B cell (primary cell): ENCODE data around the gene DACH2. TPM values are rescaled to one million over a fixed set of nuclear protein-coding genes. Genes with fewer than 3 reads are reported as not detected.

Experiments
- ATAC-seq: fragments of 200-7000 bp; cut with Tn5 transposase; one replicate; pipeline ENCODE4 v1.10.0; 2021; ENCODE audit warnings: low read depth, mild to moderate bottlenecking, moderate number of reproducible peaks, moderate library complexity
- CTCF ChIA-PET: fragments of 350-600 bp; sonication (Branson Sonifier 250); formaldehyde crosslinking; loops from one replicate; lab custom pipeline; 2021; ENCODE audit warnings: antibody characterized with exemption, inconsistent platforms; lab: Charles Lee
- POLR2A ChIA-PET: fragments of 350-600 bp; sonication (Branson Sonifier 250); formaldehyde crosslinking; loops from one replicate; lab custom pipeline; 2021; ENCODE audit warnings: antibody characterized with exemption; lab: Charles Lee
- DNase-seq: peaks from one replicate; pipeline ENCODE4 v3.0.0; 2013
- H2AFZ ChIP-seq: 2 replicates; pipeline ENCODE4 v1.6.1; 2012; ENCODE audit warnings: mild to moderate bottlenecking, low read depth, low read length; ENCODE audit not compliant: insufficient read depth, poor library complexity, severe bottlenecking
- H3K27ac ChIP-seq, 2 donors: 1 replicate in 1 of 2; 2 replicates in 1 of 2; pipeline ENCODE4 v1.5.1; 2012 to 2013; ENCODE audit warnings: low read length in 2 of 2, mild to moderate bottlenecking in 2 of 2, moderate library complexity in 1 of 2
- H3K27me3 ChIP-seq, 4 experiments: fragments of 200-600 bp in 1 of 4; sonication (generic) in 1 of 4; replicated peaks in 1 of 4; 1 replicate in 2 of 4; 2 replicates in 2 of 4; pipeline versions ENCODE4 v1.6.1 to v1.7.0; 2013 to 2016; ENCODE audit warnings: low read length in 3 of 4, mild to moderate bottlenecking in 2 of 4, mixed read lengths in 1 of 4, moderate library complexity in 1 of 4; ENCODE audit not compliant: insufficient read depth in 4 of 4, control insufficient read depth in 3 of 4; ENCODE audit errors: control extremely low read depth in 1 of 4
- H3K36me3 ChIP-seq, 2 experiments: replicated peaks in 1 of 2; 1 replicate in 1 of 2; 2 replicates in 1 of 2; pipeline versions ENCODE4 v1.6.1 to v1.7.1; 2013; ENCODE audit warnings: low read length in 1 of 2; ENCODE audit not compliant: insufficient read depth in 2 of 2, control insufficient read depth in 1 of 2; ENCODE audit errors: control extremely low read depth in 1 of 2, extremely low read depth in 1 of 2
- H3K4me1 ChIP-seq, 2 donors: fragments of 200-600 bp in 1 of 2; sonication (generic) in 1 of 2; 1 replicate in 1 of 2; 2 replicates in 1 of 2; pipeline versions ENCODE4 v1.5.1 to v1.6.1; 2013 to 2017; ENCODE audit warnings: low read length in 2 of 2; ENCODE audit not compliant: control insufficient read depth in 2 of 2, insufficient read depth in 2 of 2
- H3K4me2 ChIP-seq: replicated peaks from 2 replicates; pipeline ENCODE3; 2012; ENCODE audit warnings: mild to moderate bottlenecking, low read depth, low read length; ENCODE audit not compliant: poor library complexity, severe bottlenecking
- H3K4me3 ChIP-seq, 5 experiments: fragments of 200-600 bp in 1 of 5; sonication (generic) in 1 of 5; 1 replicate in 3 of 5; 2 replicates in 2 of 5; pipeline versions ENCODE4 v1.5.1 to v1.7.0; 2011 to 2016; ENCODE audit warnings: low read length in 4 of 5, mild to moderate bottlenecking in 4 of 5, low read depth in 2 of 5, control low read depth in 1 of 5, moderate library complexity in 1 of 5; ENCODE audit not compliant: insufficient read depth in 1 of 5; ENCODE audit errors: control extremely low read depth in 1 of 5, extremely low read depth in 1 of 5
- H3K79me2 ChIP-seq: fragments of 200-600 bp; sonication (generic); one replicate; pipeline ENCODE4 v1.6.0; 2016; ENCODE audit warnings: low read length; ENCODE audit not compliant: control insufficient read depth, insufficient read depth
- H3K9ac ChIP-seq: fragments of 200-600 bp; sonication (generic); 2 replicates; pipeline ENCODE4 v1.6.1; 2017; ENCODE audit warnings: mild to moderate bottlenecking, low read length, moderate library complexity
- H3K9me3 ChIP-seq, 3 donors: one replicate each; pipeline versions ENCODE4 v1.6.1 to v1.7.1; 2013; ENCODE audit warnings: low read length in 2 of 3; ENCODE audit not compliant: control insufficient read depth in 2 of 3, insufficient read depth in 1 of 3; ENCODE audit errors: control extremely low read depth in 1 of 3
- H4K20me1 ChIP-seq: 2 replicates; pipeline ENCODE4 v1.6.0; 2012; ENCODE audit warnings: mild to moderate bottlenecking, low read length; ENCODE audit not compliant: insufficient read depth, control insufficient read depth, poor library complexity, severe bottlenecking
- H3K27ac Mint-ChIP-seq: one replicate; pipeline ENCODE4 v1.8.0; 2021; ENCODE audit warnings: mixed read lengths
- H3K27me3 Mint-ChIP-seq: one replicate; pipeline ENCODE4 v1.8.0; 2021; ENCODE audit warnings: mixed read lengths
- H3K4me1 Mint-ChIP-seq: one replicate; pipeline ENCODE4 v1.8.0; 2021; ENCODE audit warnings: mixed read lengths
- H3K4me3 Mint-ChIP-seq: one replicate; pipeline ENCODE4 v1.8.0; 2021; ENCODE audit warnings: mixed read lengths
- H3K9me3 Mint-ChIP-seq: one replicate; pipeline ENCODE4 v1.8.0; 2022; ENCODE audit warnings: mixed read lengths; ENCODE audit not compliant: insufficient read depth
- CTCF ChIP-seq: fragments of 200-600 bp; IDR thresholded peaks from one replicate; pipeline ENCODE4 v1.8.0; 2022; ENCODE audit warnings: antibody characterized with exemption, mild to moderate bottlenecking
- EZH2 ChIP-seq: IDR thresholded peaks from 2 replicates; pipeline ENCODE4 v1.6.1; 2012; ENCODE audit warnings: borderline replicate concordance, low read depth, mild to moderate bottlenecking, moderate library complexity, low read length; ENCODE audit not compliant: insufficient read depth, poor library complexity, severe bottlenecking
- WGBS: methylation state at CpG from one replicate; pipeline ENCODE4 v1.1.5; 2013; ENCODE audit warnings: missing lambda C conversion rate; ENCODE audit not compliant: insufficient coverage; 5-methylcytosine and 5-hydroxymethylcytosine counted together
- intact Hi-C: fragments of 100-400 bp; cut with micrococcal nuclease; formaldehyde crosslinking; loops from one replicate; pipeline ENCODE4 v1.10.0; 2022
- polyA plus RNA-seq: library from polyadenylated mRNA; depleted of rRNA; stranded (reverse); fragments of >200 nt; gene quantifications from 2 replicates; pipeline ENCODE4 v1.2.3, GENCODE V29; 2012
- total RNA-seq, 2 donors: library from RNA; stranded (reverse); fragments of 120-200 nt in 1 of 2; gene quantifications; 1 replicate in 1 of 2; 2 replicates in 1 of 2; pipeline versions ENCODE4 v1.2.3 to v1.2.4, GENCODE V29; 2013 to 2022

DACH2 gene
- total and polyA plus RNA-seq, 2 donors (not counting 1 experiment from before 2014, with no cell fraction given), result 0.07 TPM; not detected in 1

- no peak overlapping the region for H3K4me3 ChIP-seq
- H3K4me2 ChIP-seq, result no peak overlapping the region
- H3K27me3 ChIP-seq, result no peaks in the 10 kb centered on the region
- Mint-ChIP-seq H3K9me3 (no peaks in the 10 kb centered on the region), H3K4me3 (no peak overlapping the region), H3K4me1 (no peaks in the 10 kb centered on the region), H3K27ac (no peak overlapping the region), H3K27me3 (no peaks in the 10 kb centered on the region)
- no peaks in the 10 kb centered on the region for H3K4me1 ChIP-seq
- ChIA-PET CTCF (no interaction called here), POLR2A (no interaction called here)
- H3K9ac ChIP-seq, result no peak overlapping the region
- DNase-seq (no peak), ATAC-seq (no peak)
- no peaks in the 10 kb centered on the region for H4K20me1 ChIP-seq
- no peaks in the 10 kb centered on the region for H3K9me3 ChIP-seq
- H3K27ac ChIP-seq, result no peak overlapping the region
- H3K79me2 ChIP-seq, result no peaks in the 10 kb centered on the region
- H2AFZ ChIP-seq, result no peak overlapping the region
- TF ChIP-seq CTCF (no peak), EZH2 (no peak)
- intact Hi-C loops, result no loop called here
- no CpG with 5 or more reads among the region's 2 CpGs for WGBS
- no peaks in the 10 kb centered on the region for H3K36me3 ChIP-seq
These were observed 359.1 kb downstream of the DACH2 start for GRCh38 chrX:86507331-86507730.

GRCh38 chrX:86579777-86580176, 431.5 kb downstream of the DACH2 start:
- WGBS, result 65% methylated on average over 2 of the region's 4 CpGs
- H3K27me3 Mint-ChIP-seq, result no peaks in the 10 kb centered on the region

More at GRCh38 chrX:86579777-86580176, 431.5 kb downstream of the DACH2 start:
- ATAC-seq, result no peak
- DNase-seq, result no peak
- Histone ChIP-seq H3K27ac (no peak overlapping the region), H4K20me1 (no peaks in the 10 kb centered on the region), H3K79me2 (no peaks in the 10 kb centered on the region), H3K9ac (no peak overlapping the region), H3K27me3 (no peaks in the 10 kb centered on the region), H3K4me1 (no peaks in the 10 kb centered on the region), H3K9me3 (no peaks in the 10 kb centered on the region), H3K36me3 (no peaks in the 10 kb centered on the region), H2AFZ (no peak overlapping the region), H3K4me2 (no peak overlapping the region), H3K4me3 (no peak overlapping the region)
- CTCF ChIA-PET, result no interaction called here
- TF ChIP-seq EZH2 (no peak), CTCF (no peak)
- Mint-ChIP-seq H3K4me3 (no peak overlapping the region), H3K27ac (no peak overlapping the region), H3K9me3 (no peaks in the 10 kb centered on the region), H3K4me1 (no peaks in the 10 kb centered on the region)
- POLR2A ChIA-PET, result no interaction called here
- intact Hi-C loops, result no loop called here
